ENCODE measurements around the gene LIMK2.

DNA sequence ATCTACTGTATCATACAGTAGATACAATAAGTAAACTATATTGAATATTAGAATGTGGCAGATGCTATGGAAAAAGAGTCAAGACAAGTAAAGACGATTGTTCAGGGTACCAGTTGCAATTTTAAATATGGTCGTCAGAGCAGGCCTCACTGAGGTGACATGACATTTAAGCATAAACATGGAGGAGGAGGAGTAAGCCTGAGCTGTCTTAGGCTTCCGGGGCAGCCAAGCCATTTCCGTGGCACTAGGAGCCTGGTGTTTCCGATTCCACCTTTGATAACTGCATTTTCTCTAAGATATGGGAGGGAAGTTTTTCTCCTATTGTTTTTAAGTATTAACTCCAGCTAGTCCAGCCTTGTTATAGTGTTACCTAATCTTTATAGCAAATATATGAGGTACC lies 65.6 kb downstream of the LIMK2 start:
- TF ChIP-seq, protein P1, sequence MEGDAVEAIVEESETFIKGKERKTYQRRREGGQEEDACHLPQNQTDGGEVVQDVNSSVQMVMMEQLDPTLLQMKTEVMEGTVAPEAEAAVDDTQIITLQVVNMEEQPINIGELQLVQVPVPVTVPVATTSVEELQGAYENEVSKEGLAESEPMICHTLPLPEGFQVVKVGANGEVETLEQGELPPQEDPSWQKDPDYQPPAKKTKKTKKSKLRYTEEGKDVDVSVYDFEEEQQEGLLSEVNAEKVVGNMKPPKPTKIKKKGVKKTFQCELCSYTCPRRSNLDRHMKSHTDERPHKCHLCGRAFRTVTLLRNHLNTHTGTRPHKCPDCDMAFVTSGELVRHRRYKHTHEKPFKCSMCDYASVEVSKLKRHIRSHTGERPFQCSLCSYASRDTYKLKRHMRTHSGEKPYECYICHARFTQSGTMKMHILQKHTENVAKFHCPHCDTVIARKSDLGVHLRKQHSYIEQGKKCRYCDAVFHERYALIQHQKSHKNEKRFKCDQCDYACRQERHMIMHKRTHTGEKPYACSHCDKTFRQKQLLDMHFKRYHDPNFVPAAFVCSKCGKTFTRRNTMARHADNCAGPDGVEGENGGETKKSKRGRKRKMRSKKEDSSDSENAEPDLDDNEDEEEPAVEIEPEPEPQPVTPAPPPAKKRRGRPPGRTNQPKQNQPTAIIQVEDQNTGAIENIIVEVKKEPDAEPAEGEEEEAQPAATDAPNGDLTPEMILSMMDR (IDR thresholded peaks at IDR 0.05) = no peak
- TF ChIP-seq POLR2AphosphoS5 (IDR thresholded peaks at IDR 0.05) = no peak

Data from stomach (tissue), 4 donors.